Measurements from ENCODE around the gene OSBPL9.
"Not testable (repeated sequence)": the region's sequence is repeated elsewhere in the genome, so short reads cannot be mapped to it uniquely, and the experiment has no call there.

The OSBPL9 gene

GRCh38 chr1:51732701-51733425, 116.0 kb downstream of the OSBPL9 start:
- H3K36me3 ChIP-seq = no peaks in the 10 kb centered on the region
- TF ChIP-seq, protein P1, sequence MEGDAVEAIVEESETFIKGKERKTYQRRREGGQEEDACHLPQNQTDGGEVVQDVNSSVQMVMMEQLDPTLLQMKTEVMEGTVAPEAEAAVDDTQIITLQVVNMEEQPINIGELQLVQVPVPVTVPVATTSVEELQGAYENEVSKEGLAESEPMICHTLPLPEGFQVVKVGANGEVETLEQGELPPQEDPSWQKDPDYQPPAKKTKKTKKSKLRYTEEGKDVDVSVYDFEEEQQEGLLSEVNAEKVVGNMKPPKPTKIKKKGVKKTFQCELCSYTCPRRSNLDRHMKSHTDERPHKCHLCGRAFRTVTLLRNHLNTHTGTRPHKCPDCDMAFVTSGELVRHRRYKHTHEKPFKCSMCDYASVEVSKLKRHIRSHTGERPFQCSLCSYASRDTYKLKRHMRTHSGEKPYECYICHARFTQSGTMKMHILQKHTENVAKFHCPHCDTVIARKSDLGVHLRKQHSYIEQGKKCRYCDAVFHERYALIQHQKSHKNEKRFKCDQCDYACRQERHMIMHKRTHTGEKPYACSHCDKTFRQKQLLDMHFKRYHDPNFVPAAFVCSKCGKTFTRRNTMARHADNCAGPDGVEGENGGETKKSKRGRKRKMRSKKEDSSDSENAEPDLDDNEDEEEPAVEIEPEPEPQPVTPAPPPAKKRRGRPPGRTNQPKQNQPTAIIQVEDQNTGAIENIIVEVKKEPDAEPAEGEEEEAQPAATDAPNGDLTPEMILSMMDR (IDR thresholded peaks at IDR 0.05; ENCODE audit: low read depth, low read length) = no peak
- no peaks in the 10 kb centered on the region for H3K27me3 ChIP-seq (ENCODE audit: insufficient read depth, low read depth, severe bottlenecking)
- DNase-seq = no peak
- no peak overlapping the region for H3K4me3 ChIP-seq (ENCODE audit: low read depth, low read length)
- H3K9me3 ChIP-seq (ENCODE audit: severe bottlenecking) = no peaks in the 10 kb centered on the region
- H3K27ac ChIP-seq = no peak overlapping the region

GRCh38 chr1:51733426-51733774, 116.5 kb downstream of the OSBPL9 start:
- H3K27me3 ChIP-seq (ENCODE audit: insufficient read depth, low read depth, severe bottlenecking); H3K4me3 ChIP-seq (ENCODE audit: low read depth, low read length); DNase-seq; H3K36me3 ChIP-seq; H3K9me3 ChIP-seq (ENCODE audit: severe bottlenecking); H3K27ac ChIP-seq: not testable (repeated sequence)

DNA sequence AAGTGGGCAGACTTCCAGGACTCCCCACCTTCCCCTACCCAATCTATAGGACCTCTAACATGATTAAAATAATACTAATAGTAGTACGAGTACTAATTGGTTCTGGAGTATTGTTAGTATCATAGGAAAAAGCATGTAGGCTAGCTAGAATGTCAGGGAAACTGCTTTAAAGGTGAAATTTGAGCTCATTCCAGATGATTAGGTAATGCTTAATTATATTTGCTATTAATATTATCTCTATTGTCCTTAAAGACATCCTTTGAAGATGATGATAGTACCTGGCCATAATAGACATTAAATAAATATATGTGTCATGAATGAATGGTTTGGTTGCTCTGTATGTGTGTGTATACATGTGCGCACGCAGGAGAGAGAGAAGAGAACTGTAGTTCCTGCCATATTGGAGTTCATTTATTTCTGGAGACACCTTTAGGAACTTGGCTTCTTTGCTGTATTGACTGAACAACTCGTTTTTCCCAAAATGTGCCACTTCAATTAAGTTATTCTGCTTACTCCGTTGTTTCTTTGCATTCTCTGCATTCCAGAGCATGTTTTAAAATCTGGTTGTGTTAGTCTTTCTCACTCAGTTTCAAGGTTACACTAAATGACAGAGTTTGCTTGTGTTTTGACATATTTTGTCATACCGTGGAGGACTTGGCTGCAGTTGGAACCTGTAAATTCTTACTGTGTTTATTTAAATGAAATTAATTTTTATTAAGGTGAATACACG, 117.1 kb downstream of the OSBPL9 start:
- H3K36me3 ChIP-seq = no peaks in the 10 kb centered on the region
- TF ChIP-seq, protein P1 (IDR thresholded peaks at IDR 0.05; ENCODE audit: low read depth, low read length) = no peak
- H3K27ac ChIP-seq = no peak overlapping the region
- no peaks in the 10 kb centered on the region for H3K9me3 ChIP-seq (ENCODE audit: severe bottlenecking)
- no peak for DNase-seq
- H3K27me3 ChIP-seq (ENCODE audit: insufficient read depth, low read depth, severe bottlenecking) = no peaks in the 10 kb centered on the region
- H3K4me3 ChIP-seq (ENCODE audit: low read depth, low read length) = no peak overlapping the region

DNA sequence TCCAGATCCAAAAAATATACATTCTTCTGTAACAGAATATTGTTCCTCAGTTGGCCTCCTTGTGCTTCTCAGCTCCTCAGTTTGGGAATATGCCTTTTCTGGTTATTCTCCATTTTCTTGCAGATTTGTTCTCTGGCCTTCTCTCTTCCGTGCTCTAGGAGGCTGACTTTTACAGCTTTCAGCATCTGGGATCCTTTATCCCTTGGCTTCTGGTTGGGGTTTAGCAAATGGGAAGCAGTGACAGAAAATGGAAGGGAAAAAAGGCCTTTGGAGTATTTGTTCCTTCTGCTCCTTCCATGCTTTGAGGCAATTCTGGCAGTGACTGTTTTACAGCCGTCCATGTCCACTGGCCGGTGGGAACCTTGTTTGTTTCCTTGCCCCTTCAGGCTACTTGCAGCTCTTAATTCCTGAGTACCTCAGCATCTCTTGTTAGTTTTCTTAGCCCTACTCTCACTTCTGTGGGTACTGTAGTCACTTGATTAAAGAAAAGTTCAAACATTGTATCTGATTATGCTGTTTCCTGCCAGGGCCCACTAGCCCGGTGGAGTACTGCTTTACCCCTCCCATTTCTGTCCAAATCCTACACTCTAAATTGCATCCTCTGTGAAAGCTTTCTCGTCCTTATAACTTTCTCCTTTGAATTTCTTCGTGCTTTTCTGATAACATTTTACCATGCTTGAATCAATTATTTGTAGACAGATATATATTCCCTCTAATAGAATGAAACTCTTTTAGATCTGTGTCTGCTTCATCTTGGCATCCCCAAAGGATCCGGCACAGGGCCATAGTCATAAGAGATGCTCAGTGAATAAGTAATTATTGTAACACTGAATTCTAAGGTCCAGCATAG, 118.2 kb downstream of the OSBPL9 start:
- TF ChIP-seq, protein P1 (IDR thresholded peaks at IDR 0.05; ENCODE audit: low read depth, low read length) = no peak
- Histone ChIP-seq H3K9me3 (ENCODE audit: severe bottlenecking) (no peaks in the 10 kb centered on the region), H3K27me3 (ENCODE audit: insufficient read depth, low read depth, severe bottlenecking) (no peaks in the 10 kb centered on the region), H3K36me3 (no peaks in the 10 kb centered on the region), H3K4me3 (ENCODE audit: low read depth, low read length) (no peak overlapping the region), H3K27ac (no peak overlapping the region)
- no peak for DNase-seq

GRCh38 chr1:51735746-51736254, 118.9 kb downstream of the OSBPL9 start:
- no peak overlapping the region for H3K27ac ChIP-seq
- no peaks in the 10 kb centered on the region for H3K36me3 ChIP-seq
- H3K27me3 ChIP-seq (ENCODE audit: insufficient read depth, low read depth, severe bottlenecking) = no peaks in the 10 kb centered on the region
- TF ChIP-seq, protein P1 (IDR thresholded peaks at IDR 0.05; ENCODE audit: low read depth, low read length) = no peak
- no peaks in the 10 kb centered on the region for H3K9me3 ChIP-seq (ENCODE audit: severe bottlenecking)
- no peak overlapping the region for H3K4me3 ChIP-seq (ENCODE audit: low read depth, low read length)
- DNase-seq = no peak

DNA sequence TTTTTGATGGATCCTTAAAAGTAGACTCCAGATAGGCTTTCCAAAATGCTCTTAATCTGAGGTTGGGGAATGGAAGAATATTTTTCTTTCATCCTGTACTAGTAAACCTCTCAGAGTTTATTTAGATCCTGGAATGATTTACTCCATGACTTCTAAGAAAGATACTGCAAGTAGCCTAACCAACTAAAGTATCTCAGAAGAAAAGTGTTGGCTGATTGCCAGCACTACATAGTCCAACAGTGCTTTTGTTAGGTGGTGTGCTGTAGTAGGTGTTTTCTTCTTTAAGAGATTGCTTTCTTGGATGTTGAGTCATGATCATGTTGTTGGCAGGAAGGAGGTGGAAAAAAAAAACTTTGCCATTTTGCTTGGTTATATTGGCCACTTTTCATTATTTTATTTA, 119.8 kb downstream of the OSBPL9 start:
- no peak overlapping the region for H3K27ac ChIP-seq
- no peaks in the 10 kb centered on the region for H3K36me3 ChIP-seq
- DNase-seq = no peak
- no peak overlapping the region for H3K4me3 ChIP-seq (ENCODE audit: low read depth, low read length)
- TF ChIP-seq, protein P1 (IDR thresholded peaks at IDR 0.05; ENCODE audit: low read depth, low read length) = no peak
- no peaks in the 10 kb centered on the region for H3K27me3 ChIP-seq (ENCODE audit: insufficient read depth, low read depth, severe bottlenecking)
- H3K9me3 ChIP-seq (ENCODE audit: severe bottlenecking) = no peaks in the 10 kb centered on the region
